NCI-H1436 treated with DMSO at 0.1 percent for 48 hours (cell line): ENCODE results near the gene KCNQ1OT1.

ENCODE experiments used
- DNase-seq: peaks from one replicate; lab custom pipeline; 2025; lab: John Stamatoyannopoulos, UW

The KCNQ1OT1 gene

DNA sequence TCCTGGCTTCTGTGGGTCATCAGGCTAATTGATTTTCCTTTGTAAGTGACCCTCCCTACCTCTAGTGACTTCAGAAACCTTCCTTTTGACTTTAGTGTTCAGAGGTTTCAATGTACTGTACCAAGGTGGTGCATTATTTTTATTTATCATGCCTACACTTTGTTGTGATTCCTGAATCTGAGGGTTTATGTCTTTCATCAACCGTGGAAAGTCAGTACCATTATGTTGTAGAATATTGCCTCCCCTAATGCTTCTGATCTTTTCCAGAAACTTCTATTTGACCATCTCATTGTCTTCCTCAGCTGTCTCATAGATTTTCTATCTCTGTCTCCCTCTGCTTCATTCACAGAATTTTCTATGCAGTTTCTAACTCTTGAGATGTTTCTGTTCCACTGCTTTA, 105.5 kb downstream of the KCNQ1OT1 start:
- DNase-seq: no peak

DNA sequence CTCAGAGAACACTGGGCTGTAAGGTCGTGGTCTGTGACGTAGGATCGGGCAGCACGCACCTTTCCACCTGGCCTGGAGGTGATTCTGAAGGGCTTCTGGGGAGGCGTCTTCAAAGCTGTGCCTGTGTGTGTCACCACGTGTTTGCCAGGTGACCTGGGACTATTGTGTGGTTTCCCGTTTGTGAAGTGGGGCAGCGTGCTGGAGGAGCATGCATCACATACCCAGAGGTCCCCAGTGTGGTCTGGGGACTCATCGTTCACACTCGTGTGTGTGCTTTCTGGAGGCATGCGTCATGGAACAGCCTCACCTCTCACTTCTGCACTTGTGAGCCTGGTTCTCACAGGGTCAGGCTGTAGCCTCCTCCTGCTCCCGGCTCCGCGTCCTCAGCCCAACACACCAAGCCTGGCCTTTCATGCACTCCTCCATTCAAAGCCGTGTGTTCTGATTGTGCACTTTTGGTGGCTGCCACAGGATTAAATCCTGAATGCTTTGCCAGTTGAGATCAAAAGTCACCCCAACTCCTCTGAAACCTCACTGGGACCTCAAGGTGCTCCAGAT, 106.3 kb downstream of the KCNQ1OT1 start:
- DNase-seq: no peak

DNA sequence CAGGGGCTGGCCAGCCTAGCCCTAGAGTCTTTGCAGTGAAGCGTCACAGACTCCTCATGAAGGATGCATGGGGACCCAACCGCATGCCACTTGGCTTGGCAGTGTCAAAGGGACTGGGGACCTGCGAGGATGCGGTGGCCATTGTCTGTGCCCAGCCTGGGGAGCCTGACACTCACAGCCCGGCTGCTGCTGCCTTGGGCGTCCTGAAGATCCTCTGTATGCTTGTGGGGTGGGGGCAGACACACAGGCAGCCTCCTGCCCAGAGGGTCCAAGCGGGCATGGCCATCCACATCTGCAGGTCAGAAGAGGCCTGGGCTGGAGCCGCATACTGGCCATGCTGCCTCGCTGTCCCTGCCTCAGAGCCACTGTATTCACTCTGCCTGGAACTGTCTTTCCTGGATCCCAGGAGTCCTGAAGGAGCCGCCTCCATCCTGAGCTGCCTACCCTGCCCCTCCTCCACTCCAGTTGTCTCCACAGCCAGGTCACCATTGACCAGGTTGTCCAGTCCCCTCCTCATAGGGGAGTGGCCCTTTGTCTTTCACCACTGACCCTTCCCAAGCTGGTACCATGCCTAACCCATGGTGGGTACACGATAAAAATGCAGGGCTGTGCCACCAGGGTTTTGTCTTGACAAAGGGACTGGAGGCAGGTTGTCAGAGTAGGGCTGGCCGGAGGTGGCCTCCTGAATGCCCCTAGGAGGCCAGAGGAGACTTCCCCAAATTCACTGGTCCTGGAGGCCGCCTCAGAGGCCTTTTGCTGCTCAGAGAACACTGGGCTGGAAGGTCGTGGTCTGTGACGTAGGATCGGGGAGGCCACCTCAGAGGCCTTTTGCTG, 107.0 kb downstream of the KCNQ1OT1 start:
- DNase-seq: no peak

DNA sequence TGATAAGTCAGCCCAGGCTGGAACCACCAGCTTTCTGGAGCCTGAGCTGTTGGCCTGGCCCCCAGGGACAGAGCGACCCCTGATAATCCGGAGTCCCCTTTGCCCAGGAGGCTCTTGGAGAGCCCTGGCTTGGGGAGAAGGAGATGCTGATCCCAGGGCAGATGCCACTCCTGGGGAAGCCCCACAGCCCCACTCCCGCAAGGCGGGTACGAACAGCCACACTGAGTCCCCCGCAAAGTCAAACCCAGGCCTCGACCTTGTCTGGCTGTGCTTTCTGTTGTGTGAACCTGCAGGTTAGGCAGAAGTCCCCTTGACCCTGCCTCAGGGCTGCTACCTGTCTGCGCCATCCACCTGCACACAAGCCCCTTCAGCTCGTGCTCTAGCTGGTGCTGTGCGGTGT, 108.0 kb downstream of the KCNQ1OT1 start:
- no peak for DNase-seq

DNA sequence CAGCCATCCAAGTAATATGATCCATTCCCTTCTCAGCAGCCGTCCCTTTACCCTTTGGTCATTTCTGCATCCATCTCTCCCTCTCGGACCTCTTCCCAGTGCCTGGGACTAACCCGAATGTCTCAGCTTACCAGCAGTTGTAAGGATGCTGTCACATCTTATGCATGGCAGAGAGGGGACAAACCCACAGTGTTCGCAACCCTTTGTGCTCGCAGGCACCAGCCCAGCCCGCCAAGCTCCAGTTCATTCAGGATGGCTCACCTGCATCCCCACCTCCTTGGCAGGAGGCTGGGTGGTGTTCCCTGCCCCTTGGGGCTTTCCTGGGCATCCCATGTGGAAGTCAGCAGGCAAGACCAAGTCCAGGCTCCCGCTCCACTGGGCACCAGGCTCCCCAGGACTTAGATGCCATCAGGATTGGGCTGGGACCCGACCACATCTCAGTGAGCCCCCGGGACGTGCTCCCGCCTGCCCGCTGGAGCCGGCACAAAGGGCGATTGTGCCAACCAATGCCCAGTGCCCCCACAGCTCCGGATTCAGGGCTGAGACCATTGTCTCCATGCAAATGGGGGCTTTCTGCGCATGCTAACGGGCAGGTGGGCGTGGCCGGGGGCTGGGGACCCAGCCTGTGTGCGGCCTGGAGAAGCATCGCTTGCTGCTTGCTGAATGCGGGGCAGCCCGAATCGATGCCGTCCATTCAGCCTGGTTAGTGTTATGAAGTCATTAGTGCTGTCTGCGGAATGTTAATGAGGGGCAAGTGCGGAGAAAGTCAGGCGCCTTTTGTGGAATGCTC, 108.6 kb downstream of the KCNQ1OT1 start:
- no peak for DNase-seq

DNA sequence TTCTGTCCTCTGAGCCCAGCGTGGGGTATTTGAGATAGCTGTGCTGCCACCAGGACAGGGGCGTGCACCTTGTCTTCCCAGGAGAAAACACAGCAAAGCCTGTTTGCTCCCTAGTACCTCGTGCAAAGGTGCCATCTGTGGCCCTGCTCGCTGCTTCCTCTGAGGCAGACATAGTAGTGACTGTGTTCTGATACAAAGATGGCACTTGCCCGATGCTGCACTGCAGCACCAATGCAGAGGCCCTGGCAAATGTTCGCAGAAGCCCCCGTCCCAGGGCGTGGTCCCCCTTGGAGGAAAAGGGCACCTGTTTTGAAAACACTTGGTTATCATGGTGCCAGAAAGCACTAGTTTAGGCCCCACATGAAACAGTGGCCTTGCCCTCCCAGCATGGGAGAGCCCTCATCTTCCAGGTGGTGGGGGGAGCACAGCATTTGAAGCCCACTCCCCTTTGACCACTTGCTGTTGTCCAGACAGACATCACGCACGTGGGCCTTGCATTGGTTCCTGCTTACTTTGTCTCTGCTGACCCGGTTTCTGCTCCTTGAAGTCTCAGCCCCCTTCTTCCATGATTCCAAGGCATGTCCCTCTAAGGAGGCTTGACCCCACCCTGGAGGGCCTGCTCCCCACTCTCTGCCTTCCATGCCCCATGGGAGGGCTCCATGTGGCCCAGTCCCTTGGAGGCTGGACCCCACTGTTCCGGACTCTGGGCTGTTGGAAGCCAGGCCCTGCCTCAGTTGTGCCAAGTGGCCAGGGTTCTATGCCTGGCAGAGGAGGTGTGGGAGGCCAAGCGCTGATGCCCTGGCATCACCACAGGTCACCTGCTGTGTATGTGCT, 109.4 kb downstream of the KCNQ1OT1 start:
- DNase-seq: no peak

DNA sequence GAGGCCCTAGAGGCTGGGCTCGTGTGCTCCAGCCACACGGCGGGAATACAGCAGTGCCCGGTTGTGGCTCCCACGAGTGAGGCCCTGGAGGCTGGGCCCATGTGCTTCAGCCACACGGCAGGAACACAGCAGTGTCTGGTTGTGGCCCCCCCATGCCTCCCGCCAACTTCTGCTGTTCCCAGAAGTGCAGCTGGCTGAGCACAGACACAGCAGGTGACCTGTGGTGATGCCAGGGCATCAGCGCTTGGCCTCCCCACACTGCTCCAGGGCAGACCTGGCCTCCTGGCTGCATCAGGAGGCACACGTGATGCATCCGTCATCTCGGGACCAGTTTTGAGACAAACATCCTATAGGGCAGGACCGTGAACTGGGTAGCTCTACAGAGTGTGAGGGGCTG, 110.3 kb downstream of the KCNQ1OT1 start:
- no peak for DNase-seq

DNA sequence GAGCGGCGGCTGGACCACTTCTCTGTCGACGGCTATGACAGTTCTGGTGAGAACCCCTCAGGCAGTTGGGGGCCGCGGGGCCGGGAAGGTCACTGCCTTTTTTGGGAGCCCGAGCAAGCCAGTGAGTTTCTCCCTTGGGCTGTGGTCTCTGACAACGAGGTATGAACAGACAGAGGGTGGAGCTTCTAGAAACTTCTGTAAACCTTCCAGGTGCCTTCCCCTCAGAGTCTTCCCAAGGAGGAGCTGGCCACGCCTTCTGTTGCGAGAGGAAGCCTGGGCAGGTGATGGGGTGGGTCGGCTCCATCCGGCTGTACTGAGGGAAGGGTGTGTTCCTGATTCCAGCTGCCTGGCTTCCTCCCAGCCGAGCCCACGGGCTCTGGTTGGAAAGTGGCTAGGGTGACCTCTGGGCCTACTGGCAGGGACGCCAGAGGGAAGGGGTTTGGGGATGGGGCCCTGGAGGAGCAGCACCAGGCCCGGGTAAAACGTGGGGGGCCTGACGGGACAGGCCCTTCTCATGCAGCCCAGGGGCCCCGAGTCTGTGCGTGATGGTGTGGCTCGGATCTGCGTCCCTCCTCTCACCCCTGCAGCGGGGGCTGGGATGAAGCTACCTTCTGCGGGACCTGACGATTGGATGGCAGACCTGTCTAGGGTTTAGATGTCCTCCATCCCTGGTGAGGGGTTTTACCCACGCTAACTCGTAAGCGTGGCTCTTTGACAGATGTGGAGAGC, 110.8 kb downstream of the KCNQ1OT1 start:
- no peak for DNase-seq

DNA sequence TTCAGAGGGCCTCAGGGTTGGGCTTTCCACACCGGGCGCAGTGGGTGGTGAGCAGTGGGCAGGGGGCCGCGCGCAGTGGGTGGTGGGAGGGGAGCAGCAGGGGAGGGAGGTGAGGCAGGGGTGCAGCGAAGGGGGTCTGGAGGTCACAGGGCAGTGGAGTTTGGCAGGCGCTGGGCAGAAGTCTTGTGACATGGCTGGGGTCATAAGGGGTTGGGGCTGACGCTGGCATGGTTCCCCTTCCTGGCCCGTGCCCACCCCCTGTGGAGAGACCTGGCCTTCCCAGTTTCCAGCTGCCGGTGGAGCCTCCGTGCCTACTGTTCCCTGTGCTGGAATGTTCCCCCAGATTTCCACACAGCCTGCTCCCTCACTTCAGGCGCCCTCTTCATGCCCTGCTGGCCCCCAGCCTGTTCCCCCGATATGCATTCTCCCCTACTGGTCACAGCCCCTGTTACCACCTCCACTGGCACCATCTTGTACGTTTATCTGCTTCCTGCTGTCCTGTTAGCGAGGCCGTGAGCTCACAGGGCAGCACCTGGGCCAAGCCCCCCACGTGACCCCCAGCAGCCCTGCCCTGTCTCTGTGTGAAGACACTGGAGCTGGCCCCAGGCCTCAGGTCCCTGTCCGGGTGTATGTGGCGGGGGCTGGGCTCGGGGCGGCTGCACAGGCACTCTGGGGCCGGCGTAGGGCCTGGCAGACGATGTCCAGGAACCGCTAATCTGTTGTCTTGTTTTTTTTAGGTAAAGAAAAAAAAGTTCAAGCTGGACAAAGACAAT, 111.6 kb downstream of the KCNQ1OT1 start:
- no peak for DNase-seq

DNA sequence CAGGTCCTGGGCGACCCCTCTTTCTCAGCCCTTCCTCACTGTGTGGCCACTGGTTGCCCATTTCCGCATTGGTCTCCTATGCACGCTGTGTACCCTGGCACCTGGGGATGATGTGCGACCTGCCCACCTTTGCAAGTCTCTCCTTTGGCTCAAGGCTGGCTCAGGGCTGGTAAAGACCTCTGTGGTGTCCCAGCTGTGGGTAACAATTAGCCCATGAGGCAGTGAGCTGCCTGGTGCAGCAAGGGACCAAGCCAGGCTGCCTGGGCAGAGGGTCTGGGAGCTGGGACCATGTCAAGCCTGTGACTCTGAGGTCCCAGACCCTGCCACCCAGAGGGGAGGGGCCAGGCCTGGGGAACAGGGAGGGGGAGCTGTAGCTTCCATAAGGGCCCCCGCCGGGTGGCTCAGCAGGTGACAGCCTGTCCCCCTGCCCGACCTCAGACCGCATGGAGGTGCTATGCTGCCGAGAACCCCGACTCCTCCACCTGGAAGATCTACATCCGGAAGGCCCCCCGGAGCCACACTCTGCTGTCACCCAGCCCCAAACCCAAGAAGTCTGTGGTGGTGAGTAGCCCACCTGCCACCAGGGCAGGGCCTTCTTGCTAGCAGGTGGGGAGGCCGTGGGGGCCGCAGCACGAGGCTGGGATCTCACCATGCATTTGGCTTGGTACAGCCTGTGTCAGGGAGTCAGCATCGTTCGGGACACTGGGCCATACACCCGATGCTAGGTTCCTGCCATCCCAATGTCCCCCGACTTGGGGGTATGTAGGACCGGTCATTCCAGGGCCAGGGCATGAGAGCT, 112.5 kb downstream of the KCNQ1OT1 start:
- DNase-seq: no peak

DNA sequence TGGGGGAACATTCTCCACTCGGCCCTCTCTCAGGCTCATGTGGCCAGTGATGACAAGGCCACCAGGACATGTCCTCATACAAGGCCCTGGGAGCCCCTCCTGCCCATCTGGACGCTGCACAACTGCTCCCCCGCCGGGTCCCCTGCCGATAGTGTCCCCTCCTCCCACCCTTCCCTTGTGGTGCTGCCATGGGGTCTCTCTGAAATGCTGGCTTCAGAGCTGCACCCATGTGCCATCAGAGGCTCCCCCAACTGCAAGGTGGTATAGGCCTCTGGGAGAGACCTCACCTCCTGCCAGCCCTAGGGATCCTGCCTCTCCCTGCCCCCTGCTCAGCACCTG, 113.0 kb downstream of the KCNQ1OT1 start:
- no peak for DNase-seq

DNA sequence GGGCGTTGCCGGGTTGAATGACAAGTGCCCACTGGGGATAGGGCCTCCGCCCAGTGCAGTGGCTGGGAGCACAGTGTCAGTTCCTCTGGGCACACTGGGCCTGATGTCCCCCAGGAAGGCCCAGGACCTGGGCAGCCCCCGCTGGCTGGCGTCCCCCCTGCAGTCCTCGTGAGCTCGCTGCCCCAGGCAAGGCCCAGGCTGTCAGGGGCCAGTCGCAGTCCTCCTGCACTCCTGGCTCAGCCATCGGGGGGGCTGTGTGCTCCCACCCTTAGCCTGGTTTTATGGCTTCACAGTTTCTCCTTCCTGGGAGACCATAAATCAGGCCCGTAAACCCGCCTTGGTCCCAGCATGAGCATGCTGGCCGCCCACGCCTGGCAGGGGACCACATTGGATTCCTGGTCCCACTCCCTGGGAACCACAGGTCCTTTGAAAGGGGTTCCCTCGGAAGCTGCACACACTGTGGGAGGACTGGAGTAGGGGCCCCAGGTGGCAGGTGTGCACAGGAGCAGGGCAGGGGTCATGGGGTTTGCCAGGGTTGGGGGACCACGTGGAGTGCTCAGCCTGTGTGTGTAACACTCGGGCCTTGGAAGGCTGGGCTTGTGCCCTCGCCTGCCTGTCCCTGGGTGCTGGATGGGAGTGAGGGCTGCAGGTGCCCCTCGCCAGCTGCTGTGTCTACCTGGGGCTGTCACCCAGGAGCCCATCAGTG, 113.6 kb downstream of the KCNQ1OT1 start:
- no peak for DNase-seq

DNA sequence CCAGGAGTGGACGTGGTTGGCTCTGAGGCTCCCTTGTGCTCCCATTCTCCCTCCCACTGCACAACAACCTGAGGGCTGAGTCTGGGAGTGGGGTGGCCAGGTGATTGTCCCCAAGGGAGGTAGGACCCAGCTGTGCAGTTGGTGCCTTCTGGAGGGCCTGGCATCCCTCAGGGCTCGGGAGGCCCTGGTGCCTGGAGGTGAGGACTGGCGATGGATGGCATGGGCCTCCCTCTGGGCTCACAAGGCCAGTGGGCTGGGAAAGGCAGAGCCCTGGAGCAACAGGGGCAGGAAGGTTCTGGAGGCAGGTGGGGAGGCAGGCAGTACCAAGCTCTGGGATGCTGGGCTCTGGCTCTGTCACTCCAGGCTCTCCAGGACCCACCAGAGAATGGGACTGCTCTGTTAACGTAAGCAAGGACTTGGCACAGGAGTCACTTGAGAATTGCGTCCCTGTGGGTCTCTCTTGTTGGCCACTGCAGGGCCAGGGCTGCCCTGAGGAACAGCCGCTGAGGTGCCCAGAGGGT, 114.2 kb downstream of the KCNQ1OT1 start:
- no peak for DNase-seq

DNA sequence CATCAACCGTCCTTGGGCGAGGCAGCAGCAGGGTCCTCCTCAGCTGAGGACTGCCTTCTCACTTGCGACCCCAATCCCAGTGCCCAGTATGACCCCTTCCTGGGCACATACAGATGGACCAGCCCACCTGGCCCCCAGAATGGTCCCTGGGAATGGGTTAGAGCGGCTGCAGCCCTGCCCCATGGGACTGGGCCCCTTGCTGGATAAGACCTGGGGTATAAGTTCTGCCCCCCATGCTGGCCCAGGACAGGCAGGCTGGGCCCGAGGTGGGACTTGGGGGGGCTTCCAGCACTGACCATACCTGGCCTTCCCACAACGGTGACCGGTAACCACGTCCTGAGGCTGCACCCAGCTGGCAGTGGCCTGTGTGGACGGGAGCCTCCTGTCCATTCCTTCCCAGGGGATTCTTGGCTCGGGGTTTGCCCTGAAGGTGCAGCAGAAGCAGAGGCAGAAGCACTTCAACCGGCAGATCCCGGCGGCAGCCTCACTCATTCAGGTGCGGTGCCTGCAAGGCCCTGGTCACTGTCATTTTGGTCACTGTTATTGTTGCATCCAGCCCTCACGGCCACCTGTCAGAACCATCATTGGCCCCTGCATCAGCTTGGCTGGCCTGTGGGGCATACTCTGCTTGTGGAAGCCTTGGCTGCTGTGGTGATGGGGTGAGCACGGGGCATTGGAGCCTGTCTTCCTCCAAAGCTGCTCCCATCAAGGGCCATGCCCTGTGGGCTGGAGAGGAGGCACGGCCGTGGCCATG, 114.8 kb downstream of the KCNQ1OT1 start:
- no peak for DNase-seq

DNA sequence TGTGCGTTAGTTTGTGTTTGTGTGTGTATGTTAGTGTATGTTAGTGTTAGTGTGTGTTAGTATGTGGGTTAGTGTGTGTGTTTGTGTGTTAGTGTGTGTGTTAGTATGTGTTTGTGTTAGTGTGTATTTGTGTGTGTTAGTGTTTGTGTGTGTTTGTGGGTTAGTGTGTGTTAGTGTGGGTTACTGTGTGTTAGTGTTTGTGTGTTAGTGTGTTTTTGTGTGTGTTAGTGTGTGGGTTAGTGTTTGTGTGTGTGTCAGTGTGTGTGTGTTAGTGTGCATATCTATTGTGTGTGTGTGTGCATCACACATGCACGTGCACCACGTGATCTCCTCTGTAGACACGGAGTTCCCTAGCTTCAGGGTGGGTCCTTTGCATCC, 115.4 kb downstream of the KCNQ1OT1 start:
- DNase-seq: no peak

DNA sequence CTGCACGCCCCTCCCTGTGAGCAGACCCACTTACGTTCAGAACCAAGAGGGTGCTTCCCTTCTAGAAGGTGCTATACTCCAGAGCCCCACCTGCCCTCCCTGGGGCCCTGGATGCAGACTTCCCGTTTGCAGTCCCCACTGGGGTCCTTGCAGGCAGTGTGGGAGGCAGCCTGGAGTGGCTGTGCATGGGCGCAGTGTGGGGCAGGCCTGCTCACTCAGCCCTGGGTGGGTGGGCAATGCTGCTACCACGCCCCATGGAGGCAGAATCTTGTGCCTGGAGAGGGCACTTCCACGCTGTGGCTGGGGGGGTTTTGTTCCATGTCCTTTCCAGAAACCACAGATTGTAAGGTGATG, 116.2 kb downstream of the KCNQ1OT1 start:
- DNase-seq: no peak

DNA sequence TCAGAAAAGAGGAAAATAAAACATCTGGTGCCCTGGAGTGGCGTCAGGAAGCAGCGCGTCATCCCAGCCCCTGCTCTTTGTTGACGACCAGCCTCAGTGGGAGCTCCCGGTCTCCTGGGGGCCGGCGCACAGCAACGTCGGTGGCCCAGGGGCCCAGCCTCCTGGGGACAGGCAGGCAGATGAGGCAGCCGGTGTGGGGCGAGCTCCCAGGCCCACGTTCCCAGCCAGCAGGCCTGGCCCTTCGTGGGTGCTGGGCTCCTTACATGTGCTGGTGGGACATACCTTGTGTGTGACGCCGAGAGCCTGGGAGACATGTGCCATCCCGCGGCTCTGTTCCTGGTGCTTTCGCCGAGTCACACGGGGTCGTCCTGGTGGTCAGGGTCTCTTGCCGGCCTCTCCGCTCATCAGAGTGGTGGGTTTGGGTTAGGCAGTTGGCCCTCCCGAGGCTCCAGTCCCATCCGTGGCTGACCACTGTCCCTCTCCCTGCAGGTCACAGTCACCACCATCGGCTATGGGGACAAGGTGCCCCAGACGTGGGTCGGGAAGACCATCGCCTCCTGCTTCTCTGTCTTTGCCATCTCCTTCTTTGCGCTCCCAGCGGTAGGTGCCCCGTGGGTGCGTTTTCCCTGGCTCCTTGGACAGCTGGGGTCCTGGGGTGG, 116.7 kb downstream of the KCNQ1OT1 start:
- no peak for DNase-seq

DNA sequence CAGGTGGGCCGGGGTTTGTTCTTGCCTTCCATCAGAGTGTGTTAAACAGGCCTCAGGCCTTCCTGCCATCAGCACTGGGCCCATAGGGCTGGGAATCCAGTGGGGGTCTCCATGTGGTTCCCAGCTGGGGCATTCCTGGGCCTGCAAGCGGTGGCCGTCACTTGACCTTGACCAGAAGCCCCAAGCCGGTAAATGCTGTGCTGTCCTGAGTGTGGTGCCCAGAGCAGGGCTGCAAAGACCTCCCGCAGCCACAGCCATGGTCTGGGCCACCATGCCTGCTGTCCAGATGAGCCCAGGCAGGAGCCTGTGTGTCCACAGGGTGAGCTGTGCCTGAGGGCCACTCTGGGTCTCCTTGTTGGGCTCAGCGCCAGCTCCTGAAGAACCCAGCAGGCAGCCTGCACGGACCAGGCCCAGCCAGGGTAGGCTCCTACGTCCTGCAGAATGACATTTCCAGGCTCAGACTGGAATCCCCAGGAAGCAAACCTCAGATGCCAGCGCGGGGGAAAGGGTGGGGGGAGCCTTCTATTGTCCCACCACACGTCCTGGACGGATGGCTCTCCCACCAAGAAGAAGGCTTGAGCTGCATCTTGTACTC, 117.3 kb downstream of the KCNQ1OT1 start:
- no peak for DNase-seq
